Brain microvascular endothelial cell (primary cell): Measurements from ENCODE around the gene ALX4.

ENCODE experiments used
- DNase-seq: peaks from one replicate; pipeline ENCODE4 v3.0.0-alpha.2; 2020
- H3K27ac ChIP-seq: fragments of 250-450 bp; sonication (Bioruptor Pico); 2 replicates; pipeline ENCODE4 v1.5.1; 2020; ENCODE audit warnings: mild to moderate bottlenecking, moderate library complexity
- H3K27me3 ChIP-seq: fragments of 250-450 bp; sonication (Bioruptor Pico); replicated peaks from 2 replicates; pipeline ENCODE4 v1.5.1; 2020; ENCODE audit warnings: mild to moderate bottlenecking
- H3K36me3 ChIP-seq: fragments of 250-450 bp; sonication (Bioruptor Pico); replicated peaks from 2 replicates; pipeline ENCODE4 v1.5.1; 2020; ENCODE audit warnings: mild to moderate bottlenecking
- H3K4me3 ChIP-seq: 2 replicates; pipeline ENCODE4 v1.5.1; 2011; ENCODE audit warnings: low read depth, mild to moderate bottlenecking, control low read depth, low read length, moderate library complexity
- CTCF ChIP-seq: IDR thresholded peaks from 2 replicates; pipeline ENCODE4 v1.5.1; 2011; ENCODE audit warnings: low read depth, mild to moderate bottlenecking, moderate library complexity, low read length, control low read depth, inconsistent platforms; ENCODE audit errors: missing control alignments
- in situ Hi-C: cut with HindIII; loops from 2 replicates; pipeline ENCODE4 v1.10.0; 2017; ENCODE audit warnings: low sequenced_read_pairs, low pct_ligation_motif_present

Gene ALX4

DNA sequence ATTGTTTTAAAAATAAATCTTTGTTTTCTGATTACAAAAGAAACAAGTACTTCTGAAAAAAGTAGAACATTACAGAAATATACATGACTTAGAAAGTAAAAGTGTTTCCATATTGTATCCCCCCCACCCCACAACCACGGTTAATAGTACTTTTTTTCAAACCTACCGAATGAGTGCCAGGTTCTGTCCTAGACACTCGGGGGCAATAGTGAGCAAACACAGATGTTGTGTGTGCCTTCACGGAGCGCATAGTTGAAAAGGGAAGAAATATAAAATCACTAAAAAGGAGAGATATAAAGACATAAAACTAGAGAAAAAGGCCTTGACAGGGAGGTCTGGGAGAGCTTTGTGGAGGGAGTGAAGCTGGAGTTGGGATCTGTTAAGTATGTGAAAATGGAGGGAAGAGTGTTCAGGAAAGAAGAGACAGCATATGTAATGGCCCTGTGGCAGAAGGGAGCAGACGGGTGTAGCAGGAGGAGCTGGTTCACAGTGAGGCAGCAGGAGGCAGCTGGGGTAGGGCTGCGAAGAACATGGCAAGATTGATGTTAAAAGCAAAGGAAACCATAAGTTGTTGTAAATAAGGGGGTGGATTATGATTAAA lies 42.1 kb upstream of the ALX4 start:
- no peak for DNase-seq
- peak; percentile 42 for TF ChIP-seq CTCF
- in situ Hi-C loops, result no loop called here
- no peaks in the 10 kb centered on the region for H3K36me3 ChIP-seq
- H3K27me3 ChIP-seq, result peaks cover 7% of the 10 kb centered on the region
- H3K27ac ChIP-seq, result no peak overlapping the region
- no peak overlapping the region for H3K4me3 ChIP-seq

- H3K4me3 ChIP-seq, result no peak overlapping the region
- H3K36me3 ChIP-seq, result no peaks in the 10 kb centered on the region
- DNase-seq, result no peak
- H3K27me3 ChIP-seq, result peaks cover 10% of the 10 kb centered on the region
- no peak overlapping the region for H3K27ac ChIP-seq
- no peak for TF ChIP-seq CTCF
- in situ Hi-C loops, result no loop called here
Observed at GRCh38 chr11:44351006-44351660, 41.2 kb upstream of the ALX4 start.

DNA sequence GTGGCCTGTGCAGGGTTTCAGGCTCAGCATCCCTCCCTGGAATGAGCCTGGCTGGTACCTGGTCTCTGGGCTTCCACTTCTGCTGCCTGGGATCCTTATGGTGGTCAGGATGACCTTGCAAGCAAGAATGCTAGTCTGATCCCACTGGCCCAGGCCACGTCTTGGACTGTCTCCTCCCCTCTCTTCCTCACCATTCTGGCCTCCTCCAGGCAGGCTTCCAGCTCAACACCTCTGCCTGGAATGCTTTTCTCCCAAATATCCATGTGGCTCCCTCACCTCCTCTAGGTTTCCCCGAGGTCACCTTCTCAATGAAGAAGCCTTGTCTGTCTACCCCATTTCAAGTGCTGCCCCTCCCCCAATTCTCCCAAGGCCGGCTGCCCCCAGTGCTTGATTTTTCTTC lies 39.4 kb upstream of the ALX4 start:
- Histone ChIP-seq H3K4me3 (no peak overlapping the region), H3K36me3 (no peaks in the 10 kb centered on the region), H3K27ac (no peak overlapping the region), H3K27me3 (peaks cover 13% of the 10 kb centered on the region)
- DNase-seq, result no peak
- no peak for TF ChIP-seq CTCF
- in situ Hi-C loops, result no loop called here

DNA sequence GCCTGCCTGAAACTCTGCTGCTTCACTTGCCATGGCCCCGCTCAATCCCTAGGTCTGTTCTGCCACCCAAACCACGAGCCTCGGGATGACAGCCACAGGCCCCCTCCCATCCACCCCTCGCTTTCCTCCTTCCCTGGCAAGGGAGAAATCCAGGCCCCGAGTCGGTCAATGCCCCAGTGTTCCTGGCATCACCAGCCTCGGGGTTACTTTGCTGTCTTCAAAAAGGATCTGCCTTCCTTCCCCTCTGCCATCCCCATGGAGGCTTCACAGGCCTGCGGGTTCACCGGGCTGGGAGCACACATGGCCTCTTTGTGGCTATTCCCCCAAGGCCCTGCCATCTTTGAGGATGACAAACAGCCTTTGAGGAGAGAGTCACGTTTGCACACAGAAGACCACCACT lies 38.8 kb upstream of the ALX4 start:
- TF ChIP-seq CTCF, result no peak
- H3K27me3 ChIP-seq, result peaks cover 14% of the 10 kb centered on the region
- H3K36me3 ChIP-seq, result no peaks in the 10 kb centered on the region
- in situ Hi-C loops, result no loop called here
- H3K4me3 ChIP-seq, result no peak overlapping the region
- H3K27ac ChIP-seq, result no peak overlapping the region
- DNase-seq, result no peak

DNA sequence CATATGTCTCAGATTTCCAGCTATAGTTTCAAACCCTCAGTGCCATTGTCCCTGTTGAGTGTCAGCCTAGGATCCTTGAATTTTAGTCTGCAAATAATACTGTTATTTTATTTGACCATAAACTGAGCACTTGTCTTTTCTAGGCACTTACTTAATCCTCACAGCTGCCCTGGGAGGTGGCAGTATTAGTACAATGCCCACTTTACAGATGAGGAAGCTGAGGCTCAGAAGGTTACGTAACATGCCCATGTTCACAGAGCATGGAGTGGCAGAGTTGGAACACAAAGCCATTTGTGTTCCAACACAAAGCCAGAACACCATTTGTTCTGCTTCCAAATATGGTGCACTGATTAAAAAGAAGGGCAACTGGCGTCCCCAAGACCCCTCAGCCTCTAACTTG lies 38.2 kb upstream of the ALX4 start:
- no peaks in the 10 kb centered on the region for H3K36me3 ChIP-seq
- no peak for DNase-seq
- TF ChIP-seq CTCF, result no peak
- H3K27me3 ChIP-seq, result peaks cover 14% of the 10 kb centered on the region
- no peak overlapping the region for H3K4me3 ChIP-seq
- no peak overlapping the region for H3K27ac ChIP-seq
- in situ Hi-C loops, result no loop called here

GRCh38 chr11:44347538-44347937 lies 37.6 kb upstream of the ALX4 start:
- Histone ChIP-seq H3K27ac (no peak overlapping the region), H3K27me3 (peaks cover 14% of the 10 kb centered on the region), H3K36me3 (no peaks in the 10 kb centered on the region), H3K4me3 (no peak overlapping the region)
- DNase-seq, result no peak
- TF ChIP-seq CTCF, result no peak
- in situ Hi-C loops, result no loop called here
